Prostate gland (tissue), 2 donors: ENCODE data around the gene FAM168A. TPM values are rescaled to one million over a fixed set of nuclear protein-coding genes. Genes with fewer than 3 reads are reported as not detected.

Experiments used
- DNase-seq: peaks from one replicate; pipeline ENCODE4 v3.0.0-alpha.2; 2019; ENCODE audit warnings: low spot score
- H3K27ac ChIP-seq, 2 donors: fragments of 200-600 bp; sonication (generic); 2 replicates each; pipeline ENCODE4 v1.5.1; 2017 to 2019
- H3K27me3 ChIP-seq: fragments of 200-600 bp; sonication (generic); replicated peaks from 2 replicates; pipeline ENCODE4 v1.5.1; 2019; ENCODE audit not compliant: insufficient read depth
- H3K36me3 ChIP-seq, 2 donors: fragments of 200-600 bp; sonication (generic); 1 replicate in 1 of 2; 2 replicates in 1 of 2; pipeline versions ENCODE4 v1.5.1 to v1.8.1; 2017 to 2019
- H3K4me1 ChIP-seq: fragments of 200-600 bp; sonication (generic); replicated peaks from 2 replicates; pipeline ENCODE4 v1.5.1; 2019
- H3K4me3 ChIP-seq, 2 donors: fragments of 200-600 bp; sonication (generic); 2 replicates each; pipeline ENCODE4 v1.5.1; 2017 to 2019
- H3K9me3 ChIP-seq: fragments of 200-600 bp; sonication (generic); 2 replicates; pipeline ENCODE4 v1.5.1; 2017
- POLR2A ChIP-seq: fragments of 450-650 bp; IDR thresholded peaks from one replicate; pipeline ENCODE4 v1.6.1; 2016; ENCODE audit warnings: antibody characterized with exemption, mild to moderate bottlenecking
- POLR2AphosphoS5 ChIP-seq: sonication (generic); formaldehyde crosslinking; IDR thresholded peaks from one replicate; pipeline ENCODE4 v1.6.1; 2017; ENCODE audit warnings: antibody characterized with exemption
- WGBS: methylation state at CpG from one replicate; pipeline ENCODE4 v1.1.5; 2018; 5-methylcytosine and 5-hydroxymethylcytosine counted together
- intact Hi-C: fragments of 100-400 bp; cut with DNase I; formaldehyde crosslinking; loops from one replicate; pipeline ENCODE4 v1.14.2; 2022
- small RNA-seq, 2 donors: library from RNA; depleted of rRNA; stranded (forward); fragments of <200 nt; gene quantifications; one replicate each; pipeline ENCODE3, GENCODE V24; 2016
- total RNA-seq, 2 donors: library from RNA; depleted of rRNA; stranded (reverse); fragments of >200 nt; gene quantifications; one replicate each; pipeline ENCODE4 v1.1.0, GENCODE V29; 2016
- TF ChIP-seq, protein P1 (sequence below), 4 experiments: fragments of 200-600 bp in 2 of 4; fragments of 450-650 bp in 2 of 4; sonication (generic) in 2 of 4; IDR thresholded peaks; 1 replicate in 3 of 4; 2 replicates in 1 of 4; pipeline ENCODE4 v1.5.1; 2016 to 2019; ENCODE audit warnings: antibody characterized with exemption in 4 of 4, mild to moderate bottlenecking in 2 of 4, moderate library complexity in 2 of 4

Gene FAM168A
- total RNA-seq, 2 donors from 2014 or later, result 27.3 to 38.3 TPM

DNA sequence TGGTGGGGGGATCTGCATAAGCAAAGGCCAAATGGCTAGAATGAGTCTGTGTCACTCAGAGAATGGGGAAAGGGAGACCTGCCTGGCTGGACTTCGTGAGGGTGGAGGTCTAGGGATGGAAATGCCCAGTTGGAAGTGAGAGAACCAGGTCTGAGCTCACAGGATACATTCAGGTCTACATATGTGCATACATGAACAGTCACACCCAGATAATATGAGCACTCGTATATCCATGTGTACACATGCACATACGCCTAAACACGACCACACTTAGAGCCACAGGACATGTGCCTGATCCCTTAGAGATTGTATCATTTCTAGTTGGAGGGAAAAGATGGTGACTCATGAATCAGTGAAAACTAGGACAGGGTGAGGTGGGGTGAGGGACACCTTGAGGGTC is 242.8 kb downstream of the FAM168A start:
- H3K27me3 ChIP-seq, result no peaks in the 10 kb centered on the region
- intact Hi-C loops, result no loop called here
- H3K4me3 ChIP-seq, result no peak overlapping the region
- no peak overlapping the region for H3K27ac ChIP-seq
- H3K4me1 ChIP-seq, result no peaks in the 10 kb centered on the region
- peaks cover 3 to 14% of the 10 kb centered on the region in 2 donors for H3K36me3 ChIP-seq
- WGBS, result 87% methylated on average over 4 of the region's 4 CpGs
- no peaks in the 10 kb centered on the region for H3K9me3 ChIP-seq
- TF ChIP-seq POLR2A, result no peak
- TF ChIP-seq, protein P1, sequence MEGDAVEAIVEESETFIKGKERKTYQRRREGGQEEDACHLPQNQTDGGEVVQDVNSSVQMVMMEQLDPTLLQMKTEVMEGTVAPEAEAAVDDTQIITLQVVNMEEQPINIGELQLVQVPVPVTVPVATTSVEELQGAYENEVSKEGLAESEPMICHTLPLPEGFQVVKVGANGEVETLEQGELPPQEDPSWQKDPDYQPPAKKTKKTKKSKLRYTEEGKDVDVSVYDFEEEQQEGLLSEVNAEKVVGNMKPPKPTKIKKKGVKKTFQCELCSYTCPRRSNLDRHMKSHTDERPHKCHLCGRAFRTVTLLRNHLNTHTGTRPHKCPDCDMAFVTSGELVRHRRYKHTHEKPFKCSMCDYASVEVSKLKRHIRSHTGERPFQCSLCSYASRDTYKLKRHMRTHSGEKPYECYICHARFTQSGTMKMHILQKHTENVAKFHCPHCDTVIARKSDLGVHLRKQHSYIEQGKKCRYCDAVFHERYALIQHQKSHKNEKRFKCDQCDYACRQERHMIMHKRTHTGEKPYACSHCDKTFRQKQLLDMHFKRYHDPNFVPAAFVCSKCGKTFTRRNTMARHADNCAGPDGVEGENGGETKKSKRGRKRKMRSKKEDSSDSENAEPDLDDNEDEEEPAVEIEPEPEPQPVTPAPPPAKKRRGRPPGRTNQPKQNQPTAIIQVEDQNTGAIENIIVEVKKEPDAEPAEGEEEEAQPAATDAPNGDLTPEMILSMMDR (IDR thresholded peaks at IDR 0.05), result no peak
- no peak for TF ChIP-seq POLR2AphosphoS5
- DNase-seq, result no peak

- H3K9me3 ChIP-seq, result no peaks in the 10 kb centered on the region
- WGBS, result 70% methylated on average over 4 of the region's 4 CpGs
- H3K4me3 ChIP-seq, result no peak overlapping the region
- intact Hi-C loops, result loop anchor here (5.0 kb wide), 1 partner anchor 39 kb away; no protein-coding TSS in a partner anchor
- H3K4me1 ChIP-seq, result no peaks in the 10 kb centered on the region
- H3K27ac ChIP-seq, result no peak overlapping the region
- no peaks in the 10 kb centered on the region for H3K27me3 ChIP-seq
- peaks cover 3 to 14% of the 10 kb centered on the region in 2 donors for H3K36me3 ChIP-seq
- no peak for DNase-seq
- no peak for TF ChIP-seq POLR2AphosphoS5
- TF ChIP-seq, protein P1 (IDR thresholded peaks at IDR 0.05), result no peak
- TF ChIP-seq POLR2A, result no peak
These were observed 244.5 kb downstream of the FAM168A start for GRCh38 chr11:73353422-73353821.

DNA sequence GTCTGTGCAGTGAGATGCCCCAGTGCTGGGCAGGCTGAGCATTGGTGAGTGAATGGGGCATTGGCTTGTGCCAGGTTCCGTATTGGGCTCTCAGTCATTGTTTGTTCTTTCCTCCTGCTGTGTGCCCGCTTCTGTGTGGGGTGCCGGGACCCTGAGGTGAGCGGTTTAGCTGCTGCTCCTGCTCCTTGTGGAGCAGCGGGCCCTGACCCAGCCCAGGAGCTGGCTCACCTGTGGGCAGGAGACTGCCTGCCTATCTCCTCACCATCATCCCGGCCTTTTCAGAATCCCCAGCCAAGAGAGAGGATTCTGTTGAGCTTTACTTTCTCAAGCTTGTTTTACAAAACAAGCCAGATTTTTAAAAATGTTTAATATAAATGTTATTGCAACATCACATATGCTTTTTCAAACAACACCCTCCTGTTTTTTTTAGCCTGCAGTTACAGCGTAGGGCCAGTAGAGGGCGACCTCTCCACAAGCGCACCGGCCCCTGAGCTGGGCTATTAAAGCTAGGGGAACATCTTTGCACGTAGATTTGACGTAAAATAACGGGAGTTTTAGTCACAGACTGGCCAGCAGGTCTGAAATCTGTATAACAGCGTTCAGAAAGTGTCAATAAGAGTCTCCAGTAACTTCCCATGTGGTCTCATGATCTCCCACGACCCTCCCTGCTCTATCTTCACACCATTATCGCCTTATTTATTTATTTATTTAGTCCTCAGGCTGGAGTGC is 246.8 kb downstream of the FAM168A start:
- Histone ChIP-seq H3K9me3 (no peaks in the 10 kb centered on the region), H3K36me3 (peaks cover 0 to 4% of the 10 kb centered on the region in 2 donors), H3K27me3 (no peaks in the 10 kb centered on the region), H3K4me1 (no peaks in the 10 kb centered on the region), H3K4me3 (no peak overlapping the region), H3K27ac (no peak overlapping the region)
- no peak for DNase-seq
- WGBS, result 20% methylated on average over 16 of the region's 16 CpGs
- intact Hi-C loops, result loop anchor here (5.0 kb wide), 1 partner anchor 41 kb away; no protein-coding TSS in a partner anchor
- TF ChIP-seq POLR2AphosphoS5 (peak; percentile 6), POLR2A (no peak)
- TF ChIP-seq, protein P1 (IDR thresholded peaks at IDR 0.05), result peak; percentile 92 to 96 (median 94)

Small RNA genes within 50 kb of the gene (small RNA-seq; reads per million reads assigned to genes)
- gene AP000763.2 (0 reads per million in 2 donors), gene HMGN2P38 (0 reads per million in 2 donors)

Other genes starting within 250 kb of the FAM168A start
- gene RELT, start 221.7 kb downstream of the FAM168A start, total RNA-seq, result 10 to 100 TPM in 1 of 2 donors, under 1 TPM in 1; 0.96 to 10.3 TPM
- gene PLEKHB1, start 48.5 kb upstream of the FAM168A start, total RNA-seq, result 10 to 100 TPM; 30.8 to 64.9 TPM
- 100 to 1,000 TPM; 152 to 200 TPM for gene RAB6A, start 163.0 kb upstream of the FAM168A start, total RNA-seq
- gene MRPL48, start 189.8 kb upstream of the FAM168A start, total RNA-seq, result 10 to 100 TPM; 11.1 to 33.0 TPM